SU-DHL-6 (cell line): ENCODE measurements around the gene APBA2.

Experiments used
- CTCF ChIP-seq: fragments of 200-600 bp; sonication (generic); IDR thresholded peaks from one replicate; pipeline ENCODE4 v1.5.1; 2017; ENCODE audit warnings: antibody characterized with exemption, mild to moderate bottlenecking, low read length, moderate library complexity; ENCODE audit not compliant: insufficient read depth, poor library complexity, severe bottlenecking
- EZH2phosphoT487 ChIP-seq: fragments of 200-600 bp; sonication (generic), shearing (Covaris generic); conservative IDR thresholded peaks from 2 replicates; pipeline ENCODE4 v1.6.1; 2018; ENCODE audit warnings: mild to moderate bottlenecking, antibody characterized with exemption, low read length, moderate library complexity, mixed read lengths

GRCh38 chr15:28868744-28869345 is 16.9 kb upstream of the APBA2 start:
- TF ChIP-seq CTCF: no peak
- TF ChIP-seq EZH2phosphoT487: no peak
